Naive thymus-derived CD8-positive, alpha-beta T cell (primary cell): ENCODE measurements around the gene GTF2IRD1. TPM values are rescaled to one million over a fixed set of nuclear protein-coding genes. Genes with fewer than 3 reads are reported as not detected.
A peak's percentile ranks its signal among the peaks of the same experiment; 100 is the strongest.
"Not testable (repeated sequence)": the region's sequence is repeated elsewhere in the genome, so short reads cannot be mapped to it uniquely, and the experiment has no call there.

Source experiments
- ATAC-seq, 2 donors: fragments of 150-1000 bp; cut with Tn5 transposase in 1 of 2; sonication (Bioruptor Pico), chemical (Tn5 transposase) in 1 of 2; 1 replicate in 1 of 2; 2 replicates in 1 of 2; pipeline ENCODE4 v1.10.0; 2021; ENCODE audit warnings: mild to moderate bottlenecking in 2 of 2, moderate library complexity in 2 of 2
- POLR2A ChIA-PET: fragments of 350-600 bp; sonication (Branson Sonifier 250); formaldehyde crosslinking; loops from one replicate; lab custom pipeline; 2021; ENCODE audit warnings: antibody characterized with exemption; lab: Charles Lee
- DNase-seq, 10 donors: peaks; one replicate each; pipeline versions ENCODE4 v3.0.0 to v3.0.0-alpha.2; 2020 to 2022
- H3K27ac Mint-ChIP-seq, 10 donors: one replicate each; pipeline ENCODE4 v1.8.0; 2020 to 2022; ENCODE audit warnings: mild to moderate bottlenecking in 10 of 10, mixed read lengths in 10 of 10, moderate library complexity in 4 of 10, inconsistent platforms in 1 of 10
- H3K27me3 Mint-ChIP-seq, 5 donors: one replicate each; pipeline ENCODE4 v1.8.0; 2021 to 2022; ENCODE audit warnings: mixed read lengths in 5 of 5
- H3K36me3 Mint-ChIP-seq, 3 donors: one replicate each; pipeline ENCODE4 v1.8.0; 2020 to 2022; ENCODE audit warnings: mixed read lengths in 3 of 3, mild to moderate bottlenecking in 2 of 3, inconsistent platforms in 1 of 3
- H3K4me1 Mint-ChIP-seq, 4 donors: one replicate each; pipeline ENCODE4 v1.8.0; 2021 to 2022; ENCODE audit warnings: mixed read lengths in 4 of 4
- H3K4me3 Mint-ChIP-seq, 10 donors: one replicate each; pipeline ENCODE4 v1.8.0; 2020 to 2022; ENCODE audit warnings: mild to moderate bottlenecking in 10 of 10, mixed read lengths in 10 of 10, moderate library complexity in 6 of 10, inconsistent platforms in 1 of 10
- H3K9me3 Mint-ChIP-seq, 9 donors: one replicate each; pipeline ENCODE4 v1.8.0; 2020 to 2022; ENCODE audit warnings: mixed read lengths in 9 of 9, mild to moderate bottlenecking in 3 of 9, inconsistent platforms in 1 of 9, moderate library complexity in 1 of 9
- polyA plus RNA-seq, 3 donors: library from polyadenylated mRNA; unstranded; fragments of 300-500 nt; fragmentation: Illumina TruSeq; gene quantifications; one replicate each; pipeline ENCODE4 v1.2.3, GENCODE V29; 2021
- total RNA-seq, 8 experiments: library from RNA in 2 of 8; stranded (reverse) in 2 of 8; gene quantifications; one replicate each; pipeline ENCODE4 v1.2.3 and lab custom pipeline; 2021 to 2026

Gene GTF2IRD1, protein sequence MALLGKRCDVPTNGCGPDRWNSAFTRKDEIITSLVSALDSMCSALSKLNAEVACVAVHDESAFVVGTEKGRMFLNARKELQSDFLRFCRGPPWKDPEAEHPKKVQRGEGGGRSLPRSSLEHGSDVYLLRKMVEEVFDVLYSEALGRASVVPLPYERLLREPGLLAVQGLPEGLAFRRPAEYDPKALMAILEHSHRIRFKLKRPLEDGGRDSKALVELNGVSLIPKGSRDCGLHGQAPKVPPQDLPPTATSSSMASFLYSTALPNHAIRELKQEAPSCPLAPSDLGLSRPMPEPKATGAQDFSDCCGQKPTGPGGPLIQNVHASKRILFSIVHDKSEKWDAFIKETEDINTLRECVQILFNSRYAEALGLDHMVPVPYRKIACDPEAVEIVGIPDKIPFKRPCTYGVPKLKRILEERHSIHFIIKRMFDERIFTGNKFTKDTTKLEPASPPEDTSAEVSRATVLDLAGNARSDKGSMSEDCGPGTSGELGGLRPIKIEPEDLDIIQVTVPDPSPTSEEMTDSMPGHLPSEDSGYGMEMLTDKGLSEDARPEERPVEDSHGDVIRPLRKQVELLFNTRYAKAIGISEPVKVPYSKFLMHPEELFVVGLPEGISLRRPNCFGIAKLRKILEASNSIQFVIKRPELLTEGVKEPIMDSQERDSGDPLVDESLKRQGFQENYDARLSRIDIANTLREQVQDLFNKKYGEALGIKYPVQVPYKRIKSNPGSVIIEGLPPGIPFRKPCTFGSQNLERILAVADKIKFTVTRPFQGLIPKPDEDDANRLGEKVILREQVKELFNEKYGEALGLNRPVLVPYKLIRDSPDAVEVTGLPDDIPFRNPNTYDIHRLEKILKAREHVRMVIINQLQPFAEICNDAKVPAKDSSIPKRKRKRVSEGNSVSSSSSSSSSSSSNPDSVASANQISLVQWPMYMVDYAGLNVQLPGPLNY
- total RNA-seq, result 1 to 10 TPM; 1.3 to 1.8 TPM
- not detected for polyA plus RNA-seq
- 0 to 9.0 (median 3.0) reads per million in 6 experiments for total RNA-seq (lab: John Stamatoyannopoulos, UW)

DNA sequence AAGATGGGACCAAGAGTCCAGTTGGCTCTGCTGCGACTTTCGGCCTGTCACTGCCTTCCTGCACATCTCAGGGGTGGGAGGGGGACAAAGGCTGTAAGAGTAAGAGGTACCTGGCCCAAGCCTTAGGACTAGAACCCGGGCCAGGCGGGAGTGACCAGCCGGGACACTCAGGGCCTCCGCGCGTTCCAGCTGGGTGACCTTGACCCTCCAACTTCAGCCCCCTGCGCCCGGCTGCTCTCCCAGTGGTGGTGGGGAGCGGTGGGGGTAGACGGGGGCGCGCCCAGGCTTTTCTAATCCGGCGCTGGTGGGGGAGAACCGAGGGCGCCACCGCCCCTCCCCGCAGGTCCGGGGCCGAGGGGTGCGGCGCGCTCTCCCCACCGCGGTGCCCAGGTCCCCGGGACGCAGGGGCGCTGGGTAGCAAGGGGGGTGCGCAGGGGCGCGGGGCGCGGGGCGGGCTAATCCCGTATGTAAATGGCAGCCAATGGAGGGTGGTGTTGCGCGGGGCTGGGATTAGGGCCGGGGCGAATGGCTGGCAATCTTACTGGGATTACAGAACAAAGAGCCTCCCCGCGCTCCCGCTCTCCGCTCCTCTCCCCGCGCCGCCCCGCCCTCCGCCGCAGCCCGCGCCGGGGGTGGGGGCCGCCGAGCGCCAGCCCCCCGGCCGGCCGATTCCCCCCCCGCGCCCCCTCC, at the start of gene GTF2IRD1:
Gene GTF2IRD1, plus strand, starts transcription at position 585 of the 690 bp plus-strand sequence. CDS start 54,175 bp downstream, outside the sequence.
- POLR2A ChIA-PET, result no interaction called here
- DNase-seq, result peak in 8 of 10 donors; percentile 20 to 43 (median 28)
- peak within 1 kb of the TSS; percentile 65 to 99 (median 92) for H3K27ac Mint-ChIP-seq

DNA sequence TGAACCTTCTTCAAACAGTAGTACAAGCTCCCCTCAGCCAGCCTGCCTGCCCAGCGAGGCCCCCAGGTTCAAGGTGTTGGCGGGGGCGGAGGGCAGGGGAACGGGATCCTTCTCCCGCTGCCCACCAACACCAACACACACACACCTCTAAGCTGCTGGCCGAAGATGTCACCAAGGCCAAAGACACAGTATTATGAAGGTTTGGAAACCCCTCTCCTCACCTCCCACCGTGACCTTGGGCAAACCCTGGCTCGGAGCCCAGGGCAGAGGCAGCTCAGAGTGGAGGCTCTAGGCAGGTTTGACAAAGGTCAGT, 49.4 kb upstream of the GTF2IRD1 start:
- H3K4me3 Mint-ChIP-seq, result no peak overlapping the region
- H3K27ac Mint-ChIP-seq, result no peak overlapping the region
- DNase-seq (no peak), ATAC-seq (no peak)
- peaks cover 0 to 2% (median 0%) of the 10 kb centered on the region in 3 donors for H3K36me3 Mint-ChIP-seq
- POLR2A ChIA-PET, result no interaction called here
- no peaks in the 10 kb centered on the region for H3K9me3 Mint-ChIP-seq
- H3K4me1 Mint-ChIP-seq, result no peaks in the 10 kb centered on the region
- peaks cover 0 to 2% (median 0%) of the 10 kb centered on the region in 5 donors for H3K27me3 Mint-ChIP-seq

More for the DNA sequence above, at the start of gene GTF2IRD1:
- Mint-ChIP-seq H3K9me3 (peaks cover 0 to 3% (median 0%) of the 10 kb centered on the region in 9 donors), H3K36me3 (no peaks in the 10 kb centered on the region), H3K4me1 (peaks cover 9 to 20% (median 15%) of the 10 kb centered on the region in 4 donors), H3K4me3 (peak within 1 kb of the TSS; percentile 71 to 91 (median 86)), H3K27me3 (peaks cover 0 to 8% (median 0%) of the 10 kb centered on the region in 5 donors)
- ATAC-seq, result peak; percentile 13 to 24

DNA sequence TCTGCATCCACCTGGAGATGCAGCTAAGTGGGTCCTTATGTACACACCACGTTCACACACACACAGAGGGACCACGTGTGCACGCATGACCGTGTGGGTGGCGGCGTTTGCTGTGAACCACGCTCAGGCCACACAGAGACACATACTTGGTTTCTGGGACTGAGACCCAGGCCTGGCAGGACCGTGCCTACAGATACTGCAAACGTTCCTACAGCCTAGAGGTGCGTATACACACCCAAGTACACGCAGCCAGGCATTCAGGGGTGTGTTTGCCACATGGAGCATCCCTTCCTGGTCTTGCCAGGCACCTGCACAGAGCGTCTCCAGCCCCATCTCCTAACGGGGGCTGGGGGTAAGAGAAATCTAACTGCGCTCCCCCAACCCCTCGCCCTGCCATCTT, 49.0 kb upstream of the GTF2IRD1 start:
- Mint-ChIP-seq H3K36me3 (peaks cover 0 to 2% (median 0%) of the 10 kb centered on the region in 3 donors), H3K4me3 (no peak overlapping the region), H3K27me3 (peaks cover 0 to 2% (median 0%) of the 10 kb centered on the region in 5 donors), H3K9me3 (no peaks in the 10 kb centered on the region), H3K27ac (no peak overlapping the region), H3K4me1 (no peaks in the 10 kb centered on the region)
- DNase-seq (no peak), ATAC-seq (no peak)
- POLR2A ChIA-PET, result no interaction called here

DNA sequence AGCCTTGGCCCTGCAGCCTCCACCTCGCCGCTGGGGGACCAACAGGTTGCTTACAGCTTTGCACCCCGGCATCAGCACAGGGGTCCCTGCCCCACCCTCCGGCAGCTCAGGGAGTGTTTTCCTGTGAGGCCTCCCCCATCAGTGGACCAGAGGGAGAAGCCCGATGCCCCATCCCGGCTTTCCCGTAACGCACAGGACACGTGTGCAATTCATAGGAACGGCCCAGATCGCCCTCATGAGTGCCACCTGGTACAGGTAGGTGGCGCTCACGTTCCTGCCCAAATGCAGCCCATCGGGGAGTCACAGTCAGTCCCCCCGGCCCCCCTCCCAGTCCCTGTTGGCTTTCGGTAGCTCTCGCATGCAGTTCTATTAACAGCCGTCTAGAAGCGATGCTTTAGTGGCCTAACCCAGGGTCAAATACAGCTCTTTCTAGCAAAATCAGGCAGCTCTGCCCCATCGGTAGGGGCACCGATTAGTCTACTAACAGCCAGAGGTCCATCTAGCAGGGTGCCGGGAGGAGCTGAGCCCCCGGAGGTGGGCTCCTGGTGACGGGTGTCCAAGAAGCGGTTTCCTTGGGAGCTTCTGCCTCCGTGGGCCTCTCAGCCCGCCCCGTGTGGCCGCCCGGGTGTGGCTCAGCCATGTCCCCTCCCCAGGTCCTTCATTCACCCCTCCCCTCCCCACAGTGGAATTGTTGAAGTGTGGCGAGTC, 48.4 kb upstream of the GTF2IRD1 start:
- peaks cover 0 to 2% (median 0%) of the 10 kb centered on the region in 5 donors for H3K27me3 Mint-ChIP-seq
- H3K4me1 Mint-ChIP-seq, result no peaks in the 10 kb centered on the region
- DNase-seq (no peak), ATAC-seq (no peak)
- H3K4me3 Mint-ChIP-seq, result no peak overlapping the region
- H3K27ac Mint-ChIP-seq, result no peak overlapping the region
- H3K9me3 Mint-ChIP-seq, result no peaks in the 10 kb centered on the region
- POLR2A ChIA-PET, result no interaction called here
- H3K36me3 Mint-ChIP-seq, result peaks cover 0 to 2% (median 0%) of the 10 kb centered on the region in 3 donors

DNA sequence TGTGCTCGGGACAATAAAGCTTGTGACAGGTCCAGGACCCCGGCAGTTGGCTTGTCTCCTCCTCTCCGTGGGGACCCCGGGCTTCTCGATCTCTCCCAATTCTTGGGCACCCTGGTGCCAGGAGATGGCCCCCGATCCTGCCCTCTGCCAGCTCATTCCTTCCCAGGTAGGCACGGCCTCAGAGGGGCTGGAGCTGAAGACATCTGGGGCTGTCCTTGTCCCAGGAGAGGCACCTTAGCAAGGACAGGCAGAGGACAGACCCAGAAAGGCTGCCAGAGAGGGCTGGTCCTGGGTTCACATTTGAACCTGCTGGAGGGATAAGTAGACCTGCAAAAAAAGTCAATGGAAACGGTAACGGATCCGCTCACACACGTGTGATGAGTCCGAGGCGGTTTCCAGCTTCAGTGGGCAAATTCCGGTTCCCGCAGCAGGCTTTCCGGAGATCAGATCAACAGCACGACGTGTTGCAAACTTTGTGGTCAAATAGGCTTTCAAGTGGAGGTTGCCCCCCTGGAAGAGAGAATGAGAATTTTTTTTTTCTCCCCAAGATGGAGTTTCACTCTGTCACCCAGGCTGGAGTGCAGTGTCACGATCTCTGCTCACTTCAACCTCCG, 47.7 kb upstream of the GTF2IRD1 start:
- DNase-seq (no peak), ATAC-seq (no peak)
- H3K27me3 Mint-ChIP-seq, result peaks cover 0 to 2% (median 0%) of the 10 kb centered on the region in 5 donors
- H3K4me1 Mint-ChIP-seq, result no peaks in the 10 kb centered on the region
- peaks cover 0 to 2% (median 0%) of the 10 kb centered on the region in 3 donors for H3K36me3 Mint-ChIP-seq
- no peak overlapping the region for H3K4me3 Mint-ChIP-seq
- no peaks in the 10 kb centered on the region for H3K9me3 Mint-ChIP-seq
- H3K27ac Mint-ChIP-seq, result no peak overlapping the region
- POLR2A ChIA-PET, result no interaction called here

DNA sequence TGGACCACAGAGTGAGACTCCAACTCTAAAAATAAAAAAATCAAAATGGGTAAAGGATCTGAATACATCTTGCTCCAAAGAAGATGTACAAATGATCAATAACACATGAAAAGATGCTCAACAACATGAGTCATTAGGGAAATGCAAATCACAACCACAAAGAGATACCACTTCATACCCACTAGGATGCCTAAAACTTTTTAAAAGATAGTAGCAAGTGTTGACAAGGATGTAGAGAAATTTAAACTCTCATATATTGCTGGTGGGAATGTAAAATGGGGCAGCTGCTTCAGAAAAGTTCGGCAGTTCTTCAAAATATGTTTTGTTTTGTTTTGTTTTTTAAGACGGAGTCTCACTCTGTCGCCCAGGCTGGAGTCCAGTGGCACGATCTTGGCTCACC, 45.7 kb upstream of the GTF2IRD1 start:
- no peak for DNase-seq
- POLR2A ChIA-PET, result interaction anchor here (0.6 kb wide), 1 partner anchor 206 kb away, joined by 3 read pairs; no protein-coding TSS in a partner anchor

DNA sequence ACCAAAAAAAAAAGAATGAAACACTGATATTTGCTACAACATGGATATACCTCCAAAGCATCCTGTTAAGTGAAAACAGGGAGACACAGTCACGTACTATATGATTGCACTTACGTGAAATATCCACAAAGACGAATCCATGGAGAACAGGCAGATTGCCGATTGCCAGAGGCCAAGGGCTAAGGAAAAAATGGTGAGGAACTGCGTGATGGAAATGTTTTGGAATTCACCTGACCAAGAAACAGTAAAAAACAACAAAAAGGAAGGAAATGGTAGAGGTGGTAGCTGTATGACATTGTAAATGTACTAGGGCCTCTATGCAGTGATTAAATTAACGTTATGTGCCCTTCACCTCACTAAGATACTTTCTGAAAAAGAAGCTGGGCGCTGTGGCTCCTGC, 44.1 kb upstream of the GTF2IRD1 start:
- no peak for ATAC-seq
- peaks cover 0 to 2% (median 0%) of the 10 kb centered on the region in 5 donors for H3K27me3 Mint-ChIP-seq
- H3K27ac Mint-ChIP-seq, result peak overlapping the region in 1 of 10 donors; percentile 79
- DNase-seq, result no peak
- H3K9me3 Mint-ChIP-seq, result no peaks in the 10 kb centered on the region
- H3K36me3 Mint-ChIP-seq, result no peaks in the 10 kb centered on the region
- POLR2A ChIA-PET, result no interaction called here
- no peaks in the 10 kb centered on the region for H3K4me1 Mint-ChIP-seq
- H3K4me3 Mint-ChIP-seq, result no peak overlapping the region

More for the DNA sequence above, 45.7 kb upstream of the GTF2IRD1 start:
- Mint-ChIP-seq H3K36me3 (no peaks in the 10 kb centered on the region), H3K4me3 (no peak overlapping the region), H3K27me3 (peaks cover 0 to 2% (median 0%) of the 10 kb centered on the region in 5 donors), H3K27ac (no peak overlapping the region), H3K9me3 (no peaks in the 10 kb centered on the region), H3K4me1 (no peaks in the 10 kb centered on the region)
- ATAC-seq, result no peak

DNA sequence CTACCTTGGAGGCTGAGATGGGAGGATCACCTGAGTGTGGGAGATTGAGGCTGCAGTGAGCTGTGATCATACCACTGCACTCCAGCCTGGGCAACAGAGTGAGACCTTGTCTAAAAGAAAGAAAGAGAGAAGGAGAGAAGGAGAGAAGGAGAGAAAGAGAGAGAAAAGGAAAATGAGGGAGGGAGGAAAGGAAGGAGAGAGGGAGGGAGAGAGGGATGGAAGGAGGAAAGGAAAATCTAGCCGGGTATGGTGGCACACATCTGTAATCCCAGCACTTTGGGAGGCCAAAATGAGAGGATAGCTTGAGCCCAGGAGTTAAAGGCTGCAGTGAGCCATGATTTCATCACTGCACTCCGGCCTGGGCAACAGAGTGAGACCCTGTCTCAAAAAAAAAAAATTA, 42.9 kb upstream of the GTF2IRD1 start:
- no peak for ATAC-seq
- POLR2A ChIA-PET, result no interaction called here
- Mint-ChIP-seq H3K27me3 (peaks cover 0 to 2% (median 0%) of the 10 kb centered on the region in 5 donors), H3K36me3 (no peaks in the 10 kb centered on the region), H3K4me3 (no peak overlapping the region), H3K9me3 (no peaks in the 10 kb centered on the region), H3K27ac (peak overlapping the region in 1 of 10 donors; percentile 46), H3K4me1 (no peaks in the 10 kb centered on the region)
- no peak for DNase-seq

DNA sequence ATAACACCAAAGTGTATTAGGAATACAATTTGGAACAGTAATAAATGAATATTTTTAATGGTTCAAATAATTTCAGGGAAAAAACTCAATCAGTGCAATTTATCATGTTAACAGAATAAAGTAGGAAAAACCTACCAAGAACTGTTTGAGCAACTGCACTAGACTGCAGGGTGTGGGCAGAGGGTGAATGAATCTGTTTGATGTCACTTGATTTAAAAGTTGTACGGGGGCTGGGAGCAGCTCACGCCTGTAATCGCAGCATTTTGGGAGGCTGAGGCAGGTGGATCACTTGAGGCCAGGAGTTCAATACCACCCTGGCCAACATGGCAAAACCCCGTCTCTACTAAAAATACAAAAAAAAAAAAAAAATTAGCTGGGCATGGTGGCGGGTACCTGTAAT, 42.1 kb upstream of the GTF2IRD1 start:
- H3K4me1 Mint-ChIP-seq, DNase-seq, H3K27ac Mint-ChIP-seq, H3K27me3 Mint-ChIP-seq, ATAC-seq, H3K36me3 Mint-ChIP-seq, H3K9me3 Mint-ChIP-seq, POLR2A ChIA-PET, H3K4me3 Mint-ChIP-seq: not testable (repeated sequence)

DNA sequence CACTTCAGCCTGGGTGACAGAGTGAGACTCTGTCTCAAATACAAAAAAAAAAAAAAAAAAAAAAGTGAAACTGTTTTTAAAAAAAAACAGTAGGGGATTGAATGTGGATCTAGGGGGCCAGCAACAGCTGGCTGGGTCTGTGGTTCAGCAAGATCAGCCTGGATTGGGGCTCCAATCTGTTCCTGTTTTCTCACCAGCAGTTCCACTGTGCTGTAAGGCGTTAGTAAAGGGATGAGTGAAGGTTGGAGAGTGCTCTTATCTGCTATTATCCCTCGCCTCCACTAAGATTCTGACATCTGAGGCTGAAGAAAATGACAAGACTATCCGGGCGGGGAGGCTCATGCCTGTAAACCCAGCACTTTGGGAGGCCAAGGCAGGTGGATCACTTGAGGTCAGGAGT, 41.6 kb upstream of the GTF2IRD1 start:
- H3K27ac Mint-ChIP-seq, result peak overlapping the region in 1 of 10 donors; percentile 22
- H3K4me1 Mint-ChIP-seq, result no peaks in the 10 kb centered on the region
- H3K36me3 Mint-ChIP-seq, result no peaks in the 10 kb centered on the region
- POLR2A ChIA-PET, result interaction anchor here (0.7 kb wide), 1 partner anchor 142 kb away, joined by 3 read pairs; no protein-coding TSS in a partner anchor
- H3K9me3 Mint-ChIP-seq, result no peaks in the 10 kb centered on the region
- DNase-seq (no peak), ATAC-seq (no peak)
- H3K4me3 Mint-ChIP-seq, result no peak overlapping the region
- H3K27me3 Mint-ChIP-seq, result peaks cover 0 to 2% (median 0%) of the 10 kb centered on the region in 5 donors

DNA sequence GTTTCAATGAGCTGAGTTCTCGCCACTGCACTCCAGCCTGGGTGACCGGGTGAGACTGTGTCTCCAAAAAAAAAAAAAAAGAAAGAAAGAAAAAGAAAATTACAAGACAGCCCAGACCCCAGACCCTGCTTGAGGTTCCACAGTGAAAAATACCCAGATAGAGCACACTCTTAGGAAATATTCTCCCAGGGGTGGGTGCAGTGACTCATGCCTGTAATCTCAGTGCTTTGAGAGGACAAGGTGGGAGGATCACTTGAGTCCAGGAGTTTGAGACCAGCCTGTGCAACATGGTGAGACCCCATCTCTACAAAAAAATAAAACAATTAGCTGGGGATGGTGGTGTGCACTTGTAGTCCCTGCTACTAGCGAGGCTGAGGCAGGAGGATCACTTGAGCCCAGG, 41.1 kb upstream of the GTF2IRD1 start:
- H3K27me3 Mint-ChIP-seq, result peaks cover 0 to 2% (median 0%) of the 10 kb centered on the region in 5 donors
- POLR2A ChIA-PET, result interaction anchor here (0.7 kb wide), 1 partner anchor 142 kb away, joined by 3 read pairs; no protein-coding TSS in a partner anchor

More for the DNA sequence above, 41.1 kb upstream of the GTF2IRD1 start:
- Mint-ChIP-seq H3K4me3 (no peak overlapping the region), H3K9me3 (no peaks in the 10 kb centered on the region), H3K36me3 (no peaks in the 10 kb centered on the region), H3K4me1 (no peaks in the 10 kb centered on the region), H3K27ac (peak overlapping the region in 1 of 10 donors; percentile 22)
- DNase-seq, result no peak
- no peak for ATAC-seq
